ENCODE measurements around the gene EEF1AKMT3.
A peak's percentile ranks its signal among the peaks of the same experiment; 100 is the strongest.

The EEF1AKMT3 gene

DNA sequence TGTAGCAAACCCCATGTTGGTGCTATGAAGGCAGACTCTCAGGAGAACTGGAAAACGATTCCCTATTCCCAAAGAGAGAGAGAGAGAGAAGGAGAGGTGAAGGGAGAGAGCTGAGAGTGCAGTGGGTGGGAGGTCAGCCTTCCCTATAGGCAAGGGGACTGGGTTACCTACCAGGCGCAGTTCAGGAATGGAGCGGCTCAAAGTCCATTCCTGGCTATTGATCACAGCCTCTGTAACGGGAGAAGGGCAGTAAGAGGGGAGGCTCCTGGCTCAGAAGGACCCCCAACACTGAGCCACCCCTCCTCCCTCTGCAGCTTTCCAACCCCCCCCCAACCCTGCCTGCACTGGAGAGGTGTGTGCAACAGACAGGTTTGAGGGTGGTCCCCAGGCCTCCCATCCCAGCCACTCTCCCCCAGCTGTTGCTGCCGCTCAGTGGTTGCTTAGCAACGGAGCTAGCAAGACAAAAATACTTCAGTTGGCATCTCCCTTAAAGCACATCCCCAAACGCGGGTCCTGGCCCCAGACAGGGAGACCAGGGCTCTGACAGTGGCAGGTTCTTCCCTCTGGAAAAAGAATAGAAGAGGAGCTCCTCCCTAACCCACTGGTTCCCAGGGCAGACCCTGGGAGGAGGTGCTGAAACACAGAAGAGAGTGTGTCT, 37.1 kb upstream of the EEF1AKMT3 start:
- DNase-seq (ENCODE audit: low read depth in 2 of 2), result no peak

DNA sequence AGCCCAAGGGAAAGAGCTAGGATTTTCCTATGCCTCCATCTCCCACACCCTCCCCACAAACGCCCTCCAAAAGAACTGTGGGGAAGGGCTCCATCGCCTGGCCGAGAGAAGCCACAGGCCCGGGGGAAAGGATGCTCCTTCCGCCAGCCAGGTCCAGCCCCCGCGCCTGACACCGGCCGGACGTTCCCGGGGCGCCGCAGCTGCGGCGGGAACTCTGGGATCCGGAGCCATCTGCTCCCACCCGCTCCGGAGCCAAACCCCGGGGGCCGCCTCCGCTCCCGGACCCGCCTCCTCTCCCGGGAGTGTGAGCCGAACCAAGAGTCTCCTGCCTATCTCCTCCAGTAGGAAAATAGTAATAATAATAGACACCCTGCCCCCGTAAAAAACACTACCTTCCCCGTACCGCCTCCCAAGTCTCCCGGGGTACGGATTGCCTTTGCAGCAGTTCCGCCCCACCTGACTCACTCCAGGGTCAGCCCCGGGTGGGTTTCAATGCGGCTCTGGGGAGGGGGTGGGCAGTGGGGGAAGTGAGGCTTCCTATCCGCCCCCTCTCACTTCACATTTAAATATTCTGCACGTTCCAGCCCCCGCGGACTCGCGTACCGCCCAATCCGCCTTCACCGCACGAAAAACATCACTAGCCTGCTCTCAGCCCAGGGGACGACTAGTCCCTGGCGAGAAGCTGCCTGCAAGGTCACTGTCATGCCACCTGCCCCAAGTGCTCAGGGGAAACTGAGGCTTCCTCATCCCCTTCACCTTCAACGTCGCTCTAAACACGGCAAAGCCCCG, 36.3 kb upstream of the EEF1AKMT3 start:
- no peak for DNase-seq (ENCODE audit: low read depth in 2 of 2)

DNA sequence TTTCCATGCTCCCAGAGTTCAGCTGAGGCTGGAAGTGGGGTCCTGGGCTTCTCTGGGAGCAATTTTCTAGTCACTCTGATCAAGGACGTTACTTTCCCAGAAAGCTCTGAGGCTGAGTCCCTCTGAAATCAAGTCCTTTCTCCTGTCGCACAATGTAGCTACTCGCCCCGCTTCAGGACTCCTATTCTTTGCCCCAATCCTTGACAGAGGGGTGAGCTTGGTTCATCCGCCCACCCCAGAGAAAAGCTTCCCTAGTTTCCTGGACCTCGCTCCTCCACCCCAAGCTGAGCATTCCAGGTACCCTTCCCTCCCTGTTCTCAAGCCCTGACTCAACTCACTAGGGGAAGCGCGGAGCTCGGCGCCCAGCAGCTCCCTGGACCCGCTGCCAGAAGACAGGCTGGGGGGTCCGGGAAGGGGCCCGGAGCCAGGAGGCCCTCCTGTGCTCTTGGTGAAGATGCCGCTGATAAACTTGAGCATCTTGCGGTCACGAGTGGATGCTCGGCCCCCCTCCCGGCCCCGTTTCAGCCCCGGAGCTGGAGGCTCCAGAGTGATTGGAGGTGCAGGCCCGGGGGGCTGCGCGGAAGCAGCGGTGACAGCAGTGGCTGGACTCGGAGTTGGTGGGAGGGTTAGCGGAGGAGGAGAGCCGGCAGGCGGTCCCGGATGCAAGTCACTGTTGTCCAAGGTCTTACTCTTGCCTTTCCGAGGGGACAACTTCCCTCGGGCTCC, 35.5 kb upstream of the EEF1AKMT3 start:
- DNase-seq (ENCODE audit: low read depth in 2 of 2), result no peak

DNA sequence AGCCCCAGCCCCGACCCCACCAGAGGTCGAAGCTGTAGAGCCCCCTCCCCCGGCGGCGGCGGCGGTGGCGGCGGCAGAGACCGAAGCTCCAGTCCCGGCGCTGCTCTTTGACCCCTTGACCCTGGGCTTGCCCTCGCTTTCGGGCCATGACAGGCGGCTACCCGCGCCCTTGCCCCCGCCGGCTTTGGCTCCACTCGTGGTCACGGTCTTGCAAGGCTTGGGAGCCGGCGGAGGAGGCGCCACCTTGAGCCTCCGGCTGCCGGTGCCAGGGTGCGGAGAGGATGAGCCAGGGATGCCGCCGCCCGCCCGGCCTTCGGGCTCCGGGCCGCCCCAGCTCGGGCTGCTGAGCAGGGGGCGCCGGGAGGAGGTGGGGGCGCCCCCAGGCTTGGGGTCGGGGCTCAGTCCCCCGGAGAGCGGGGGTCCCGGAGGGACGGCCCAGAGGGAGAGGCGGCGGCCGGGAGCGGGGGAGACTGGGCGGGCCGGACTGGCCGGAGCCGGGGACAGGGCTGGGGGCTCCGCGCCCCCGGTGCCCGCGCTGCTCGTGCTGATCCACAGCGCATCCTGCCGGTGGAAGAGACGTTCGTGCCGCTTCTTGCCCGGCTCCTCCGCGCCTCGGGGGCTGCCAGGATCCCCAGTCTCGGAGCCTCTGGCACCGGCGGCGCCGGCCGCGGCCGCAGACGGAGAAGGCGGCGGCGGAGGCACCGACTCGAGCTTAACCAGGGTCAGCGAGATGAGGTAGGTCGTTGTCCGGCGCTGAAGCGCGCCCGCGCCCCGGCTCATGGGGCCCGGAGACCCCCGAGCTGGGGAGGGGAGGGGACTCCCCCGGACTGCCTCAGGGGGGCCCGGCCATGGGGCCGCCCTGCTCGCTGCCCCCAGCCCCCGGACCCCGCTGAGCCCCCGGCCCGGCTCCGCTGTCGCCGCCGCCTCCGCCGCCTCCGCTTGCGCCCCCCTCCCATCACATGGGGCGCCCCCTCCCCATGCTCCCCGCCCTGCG, 34.6 kb upstream of the EEF1AKMT3 start:
- no peak for DNase-seq (ENCODE audit: low read depth in 2 of 2)

DNA sequence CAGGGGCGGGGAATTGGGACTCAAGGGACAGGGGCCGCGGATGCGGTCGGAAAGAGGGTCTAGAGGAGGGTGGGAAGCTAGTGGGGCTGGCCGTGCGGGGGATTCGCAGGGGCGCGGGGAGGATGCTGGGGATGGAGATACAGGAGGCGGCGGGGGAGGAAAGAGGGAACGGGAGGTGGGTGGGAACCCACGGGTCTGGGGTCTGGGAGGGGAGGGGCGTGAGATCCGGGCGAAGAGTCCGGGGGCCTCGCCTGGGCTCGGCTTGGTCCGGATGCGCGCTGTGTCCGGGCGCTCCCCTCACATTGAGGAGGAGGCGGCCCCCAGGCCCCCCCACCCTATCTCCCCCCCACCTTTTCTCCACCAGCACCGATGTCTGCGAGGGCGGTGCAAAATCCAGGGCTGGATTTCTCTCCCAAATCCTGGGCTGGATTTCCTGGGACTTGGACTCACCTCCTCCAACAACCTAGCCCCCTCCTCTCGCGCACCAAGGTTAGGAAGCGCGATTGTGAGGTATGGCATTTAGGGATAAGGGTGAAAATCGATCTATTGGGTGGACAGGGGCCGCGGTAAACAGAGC, 33.7 kb upstream of the EEF1AKMT3 start, which contains the start of gene AGAP2:
TSS of gene AGAP2 (minus strand) at position 82 of the 577 bp plus-strand sequence. CDS start 496 bp downstream, outside the sequence.
- no peak for DNase-seq (ENCODE audit: low read depth in 2 of 2)

DNA sequence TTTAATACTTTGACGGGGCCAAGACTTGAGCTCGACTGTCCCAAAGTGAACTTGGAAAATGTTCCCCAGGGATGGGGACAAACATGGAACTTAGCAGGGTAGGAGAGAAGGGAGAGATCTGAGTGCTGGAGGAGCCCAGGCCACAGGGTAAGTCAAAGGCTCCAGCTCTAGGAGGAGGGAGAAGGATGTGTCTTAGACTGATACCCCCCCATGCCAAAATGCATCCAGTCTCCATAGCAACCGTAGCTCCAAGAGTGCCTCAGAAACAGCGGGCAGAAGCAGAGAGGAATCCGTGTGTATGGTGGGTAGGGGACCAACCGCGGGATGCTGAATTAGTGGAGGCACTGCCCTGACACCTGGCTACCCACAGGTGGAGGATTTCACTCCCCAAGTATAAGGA, 33.0 kb upstream of the EEF1AKMT3 start:
- no peak for DNase-seq (ENCODE audit: low read depth in 2 of 2)

DNA sequence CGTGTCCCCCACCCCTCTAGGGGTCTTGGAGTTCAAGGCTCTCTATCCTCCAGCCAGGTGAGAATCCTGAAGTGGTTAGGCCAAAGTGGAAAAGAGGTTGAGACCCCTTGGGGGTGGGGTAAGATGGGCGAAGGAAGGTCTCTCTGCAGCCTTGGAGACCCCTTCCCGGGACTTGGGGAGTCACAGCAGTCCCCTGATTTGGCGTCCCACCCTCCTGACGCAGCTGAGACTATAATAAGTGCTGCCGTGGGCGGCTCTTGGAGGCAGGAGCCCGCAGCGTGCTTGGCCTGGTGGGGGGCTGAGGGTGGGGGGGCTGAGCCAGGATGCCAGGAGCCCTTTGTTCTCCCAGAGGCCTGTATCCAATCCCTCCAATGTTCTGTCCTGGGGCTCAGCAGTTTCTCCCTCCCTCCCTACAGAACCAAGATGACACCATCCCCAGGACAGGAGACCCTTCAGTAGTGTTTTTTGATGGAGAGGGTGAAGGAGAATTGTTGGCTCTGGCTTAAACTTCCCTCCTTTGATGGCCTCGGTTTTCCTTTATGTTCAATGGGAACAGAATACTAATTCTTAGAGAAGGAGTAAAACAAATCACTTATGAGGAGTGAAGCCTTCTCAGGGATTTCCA, 32.4 kb upstream of the EEF1AKMT3 start:
- DNase-seq (ENCODE audit: low read depth in 2 of 2), result no peak

DNA sequence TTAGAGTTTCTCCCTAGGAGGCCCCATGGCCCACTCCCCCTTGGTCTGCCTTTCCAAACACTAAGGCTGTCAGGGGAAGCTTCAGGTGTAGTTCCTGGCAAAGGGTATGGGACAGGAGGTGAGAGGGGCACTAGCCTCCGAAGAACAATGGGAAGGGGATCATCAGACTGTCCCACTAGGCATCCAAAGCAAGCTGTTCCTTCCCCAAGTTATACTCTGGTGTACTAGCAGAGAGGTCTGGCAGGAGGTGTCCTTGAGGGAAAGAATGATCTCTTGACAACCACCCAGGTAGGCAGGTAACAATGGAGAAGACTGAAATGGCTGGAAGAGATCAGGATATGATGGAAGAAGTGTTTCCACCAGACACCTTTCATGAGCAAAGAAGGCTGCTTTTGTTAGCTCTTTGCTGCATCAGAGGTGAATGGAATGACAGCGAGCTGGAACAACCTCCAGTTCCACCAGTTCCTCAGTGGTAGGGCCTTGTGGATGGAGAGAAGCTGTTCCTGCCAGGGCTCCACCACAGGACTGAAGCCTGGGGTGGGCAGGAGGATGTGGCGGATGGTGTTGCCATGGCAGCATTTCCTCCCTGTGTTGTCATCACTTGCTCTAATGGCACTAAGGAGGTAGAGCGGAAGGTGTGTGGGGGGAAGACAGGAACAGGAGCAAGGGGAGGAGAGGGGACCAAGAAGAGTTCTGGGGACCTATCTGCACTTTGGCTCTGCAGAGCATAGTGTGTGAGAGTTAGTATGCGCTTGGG, 31.6 kb upstream of the EEF1AKMT3 start:
- peak; percentile 49 to 66 for DNase-seq (ENCODE audit: low read depth in 2 of 2)

DNA sequence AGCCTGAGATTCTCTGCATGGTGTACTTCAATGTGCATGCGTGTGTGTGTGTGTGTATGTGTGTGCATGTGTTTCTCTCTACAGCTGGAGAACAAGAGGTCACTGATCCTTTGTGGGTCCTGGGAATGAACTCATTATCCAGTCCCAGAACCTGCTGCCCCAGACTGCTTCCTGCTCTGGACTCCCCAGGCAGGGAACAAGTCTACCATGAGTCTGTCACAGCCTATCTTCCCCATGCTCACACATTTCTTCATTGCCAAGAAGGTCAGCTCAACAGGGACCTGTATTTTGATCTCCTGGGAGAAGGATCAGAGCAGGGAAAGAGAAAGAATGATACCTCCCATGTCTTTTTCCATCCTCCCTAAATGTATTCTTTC, 31.0 kb upstream of the EEF1AKMT3 start:
- DNase-seq (ENCODE audit: low read depth in 2 of 2), result no peak

DNA sequence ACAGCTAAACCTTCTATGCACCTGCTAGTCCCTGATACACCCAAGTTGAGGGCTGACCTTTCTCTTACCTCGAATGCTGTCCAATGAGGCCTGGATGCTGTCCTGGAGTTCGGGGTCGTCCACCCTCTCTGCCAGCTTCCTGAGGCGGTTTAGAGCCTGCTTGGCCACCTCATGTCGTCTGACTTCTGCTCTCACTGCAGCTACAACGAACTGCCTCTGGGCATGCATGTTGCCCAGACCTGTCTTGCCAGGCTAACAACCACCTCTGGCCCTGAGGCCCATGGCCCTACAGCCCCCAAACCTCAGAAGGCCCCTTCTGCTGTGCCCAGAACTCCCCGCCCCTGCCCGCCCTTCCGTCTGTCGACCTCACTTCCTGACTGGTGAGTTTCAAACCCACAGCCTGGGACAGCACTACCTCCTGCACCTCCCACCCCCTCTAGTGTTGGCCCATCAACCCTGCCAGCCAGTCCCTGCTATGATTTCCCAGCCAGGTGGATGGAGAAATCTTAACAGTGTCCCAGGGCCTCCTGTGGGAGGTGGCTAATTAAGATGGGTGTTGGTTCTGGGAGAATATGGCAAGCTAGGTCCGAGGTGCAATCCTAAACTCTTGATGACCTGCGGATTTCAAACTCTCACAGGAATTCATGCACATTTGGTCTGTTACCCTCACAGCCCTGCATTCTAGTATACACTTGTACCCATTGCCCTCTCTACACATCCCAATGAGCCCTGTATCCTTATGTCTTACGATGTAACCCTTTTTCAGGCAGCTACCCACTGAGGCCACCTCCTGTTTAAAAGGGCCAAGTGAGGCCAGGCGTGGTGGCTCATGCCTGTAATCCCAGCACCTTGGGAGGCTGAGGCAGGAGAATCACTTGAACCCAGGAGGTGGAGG, 30.3 kb upstream of the EEF1AKMT3 start:
- peak; percentile 58 to 66 for DNase-seq (ENCODE audit: low read depth in 2 of 2)

DNA sequence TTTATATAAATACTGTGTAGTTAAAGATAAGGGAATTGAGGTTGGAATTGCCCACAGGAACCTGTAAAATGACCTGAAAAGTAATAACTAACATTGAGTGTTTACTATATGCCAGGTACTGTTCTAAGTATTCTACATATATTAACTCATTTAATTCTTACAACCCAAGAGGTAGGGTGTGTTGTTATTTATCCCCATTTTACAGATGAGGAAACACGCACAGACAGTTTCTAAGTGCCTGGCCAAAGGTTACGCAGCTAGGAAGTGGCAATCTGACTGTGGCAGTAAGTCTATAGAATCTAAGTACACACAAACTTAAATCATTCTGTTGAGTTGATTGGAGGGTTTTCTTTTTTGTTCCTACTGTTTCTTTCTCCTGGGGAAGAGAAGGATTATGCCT, 28.6 kb upstream of the EEF1AKMT3 start:
- no peak for DNase-seq (ENCODE audit: low read depth in 2 of 2)

DNA sequence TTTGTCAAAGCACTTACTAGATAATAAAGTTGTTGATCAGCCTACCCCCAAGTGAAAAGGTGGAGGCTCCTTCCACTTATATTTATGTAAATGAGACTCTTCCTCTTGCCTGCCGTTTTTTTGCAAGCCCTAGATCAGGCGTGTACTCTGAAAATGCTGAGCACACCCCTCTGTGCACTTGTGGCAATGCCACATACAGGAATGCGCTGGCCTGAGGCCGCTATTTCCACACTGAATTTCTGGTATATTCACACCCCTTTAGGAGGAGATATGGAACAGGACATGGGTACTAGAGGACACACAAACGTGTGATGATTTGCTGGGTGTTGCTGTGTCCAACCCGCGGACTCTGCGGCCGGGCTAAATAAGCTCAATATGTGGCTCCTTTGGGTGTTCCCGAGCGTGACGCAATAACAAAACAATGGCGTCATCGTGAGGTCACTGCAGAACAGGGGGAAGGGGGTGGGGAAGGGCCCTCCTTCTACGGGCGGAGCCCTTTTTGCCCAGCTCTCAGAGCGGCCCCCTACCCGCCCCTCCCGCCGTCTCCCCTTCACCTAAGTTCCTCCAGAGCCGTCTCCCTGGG, 28.1 kb upstream of the EEF1AKMT3 start:
- peak in 1 of 2 donors; percentile 41 for DNase-seq (ENCODE audit: low read depth in 2 of 2)

DNA sequence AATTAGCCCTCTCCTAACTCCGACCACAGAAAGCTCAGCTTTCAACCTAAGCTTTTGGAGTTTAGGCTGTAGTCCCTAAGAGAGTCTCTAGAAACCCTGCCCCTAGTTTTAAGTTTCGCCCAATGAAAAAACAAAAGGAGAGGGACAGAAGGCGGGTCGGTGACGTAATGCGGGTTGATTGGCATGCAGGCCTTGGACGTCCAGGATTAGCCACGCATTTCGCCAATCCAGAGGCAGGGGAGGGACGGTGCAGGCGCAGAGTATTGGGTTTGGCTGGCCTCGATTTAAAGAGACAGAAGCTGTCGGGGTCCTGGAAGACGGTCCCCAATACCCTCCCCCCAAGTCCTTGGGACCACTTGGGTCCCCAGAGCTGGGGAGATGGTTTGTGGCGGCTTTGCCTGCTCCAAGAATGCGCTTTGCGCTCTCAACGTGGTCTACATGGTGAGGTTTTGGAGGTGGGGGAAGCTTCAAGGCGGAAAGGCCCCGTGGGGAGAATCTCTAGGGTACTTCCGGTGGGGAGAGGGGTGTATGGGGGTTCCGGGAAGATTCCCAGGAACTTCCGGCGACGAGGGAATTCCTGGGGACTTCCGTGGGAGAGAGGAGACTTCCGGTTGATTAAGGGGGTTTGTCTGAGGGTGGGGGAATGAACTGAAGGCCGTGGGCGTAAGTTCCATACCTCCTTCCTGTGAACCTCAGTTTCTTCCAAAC, 27.5 kb upstream of the EEF1AKMT3 start, which contains the start of gene TSPAN31:
TSS of gene TSPAN31 (plus strand) at position 263 of the 708 bp plus-strand sequence. CDS start at position 379, 116 bp downstream.
- peak; percentile 88 to 93 for DNase-seq (ENCODE audit: low read depth in 2 of 2)

DNA sequence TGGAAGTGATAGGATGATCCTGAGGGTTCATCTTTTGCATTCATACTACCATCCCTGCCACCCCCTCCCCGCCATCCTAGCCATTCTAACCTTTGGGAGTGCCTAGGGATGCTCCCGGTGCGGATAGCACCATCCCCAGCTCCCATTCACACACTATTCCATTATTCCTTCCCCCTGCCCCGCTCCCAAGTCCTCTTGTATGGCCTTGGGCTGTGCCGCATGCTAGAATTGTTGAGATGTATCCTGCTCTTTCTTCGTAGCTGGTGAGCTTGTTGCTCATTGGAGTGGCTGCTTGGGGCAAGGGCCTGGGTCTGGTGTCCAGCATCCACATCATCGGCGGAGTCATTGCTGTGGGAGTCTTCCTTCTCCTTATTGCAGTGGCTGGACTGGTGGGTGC, 26.9 kb upstream of the EEF1AKMT3 start:
- DNase-seq (ENCODE audit: low read depth in 2 of 2), result no peak

DNA sequence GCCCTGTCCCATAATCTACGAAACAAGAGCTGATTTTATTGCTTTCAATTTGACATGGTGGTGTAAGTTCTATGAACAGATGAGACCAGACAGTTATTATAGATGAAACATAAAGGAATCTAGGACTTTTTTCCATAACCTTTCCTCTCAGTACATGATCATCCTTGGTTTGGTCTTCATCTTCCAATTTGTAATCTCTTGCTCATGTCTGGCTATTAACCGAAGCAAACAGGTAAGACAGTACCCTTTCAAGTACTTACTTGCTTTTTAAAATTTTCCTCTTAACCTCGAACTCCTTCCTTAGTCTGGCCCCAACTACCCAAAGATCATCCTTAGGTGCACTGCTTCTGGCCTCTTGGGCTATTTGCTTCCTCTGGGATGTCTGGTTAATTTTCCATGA, 26.4 kb upstream of the EEF1AKMT3 start:
- no peak for DNase-seq (ENCODE audit: low read depth in 2 of 2)

DNA sequence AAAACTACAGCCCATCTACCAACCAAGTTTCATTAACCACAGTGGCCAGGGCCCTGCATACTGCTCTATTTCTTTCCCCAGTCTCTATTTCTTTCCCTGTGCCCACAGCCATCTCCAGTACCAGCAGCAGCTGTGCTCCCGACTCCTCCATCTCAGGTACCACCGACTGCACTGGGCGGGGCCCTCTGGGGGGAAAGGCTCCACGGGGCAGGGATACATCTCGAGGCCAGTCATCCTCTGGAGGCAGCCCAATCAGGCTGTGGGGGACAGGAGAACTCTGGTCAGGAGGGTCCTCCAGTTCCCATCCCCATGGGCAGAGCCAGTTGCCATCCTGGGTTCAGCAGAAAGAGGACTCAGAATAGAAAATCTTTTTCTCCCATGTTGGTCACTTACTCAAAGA, 23.4 kb upstream of the EEF1AKMT3 start:
- DNase-seq (ENCODE audit: low read depth in 2 of 2), result no peak

DNA sequence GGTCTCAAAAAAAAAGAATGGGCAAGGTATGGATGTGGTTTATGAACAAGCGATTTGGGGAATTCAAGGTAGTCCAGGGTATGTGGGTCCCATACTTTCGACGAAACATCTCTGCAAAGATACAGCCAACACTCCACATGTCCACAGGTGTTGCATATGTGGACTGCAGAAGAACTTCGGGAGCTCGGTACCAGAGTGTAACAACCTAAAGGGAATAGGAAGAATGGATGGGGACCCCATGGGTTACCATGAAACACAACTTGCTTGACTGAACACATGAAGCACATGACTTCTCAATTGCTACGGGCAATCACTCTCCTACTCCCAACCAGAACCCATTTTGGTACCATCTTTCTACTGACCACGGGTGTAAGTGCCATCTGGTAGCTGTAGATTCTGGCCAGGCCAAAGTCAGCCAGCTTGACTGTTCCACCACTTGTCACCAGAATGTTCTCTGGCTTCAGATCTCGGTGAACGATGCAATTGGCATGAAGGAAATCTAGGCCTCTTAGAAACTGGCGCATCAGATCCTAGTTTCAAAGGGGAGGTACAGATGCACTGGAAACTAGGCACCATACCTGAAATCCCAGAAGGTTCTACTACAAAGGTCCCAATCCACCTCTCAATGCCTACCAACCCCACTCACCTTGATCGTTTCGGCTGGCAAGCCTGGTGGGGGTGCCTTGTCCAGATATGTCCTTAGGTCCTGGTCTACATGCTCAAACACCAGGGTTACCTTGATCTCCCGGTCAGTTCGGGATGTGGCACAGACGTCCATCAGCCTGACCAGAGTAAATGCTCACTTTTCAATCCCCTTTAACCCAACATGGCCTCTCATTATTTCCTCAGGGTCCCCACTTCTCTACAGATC, 21.6 kb upstream of the EEF1AKMT3 start:
- no peak for DNase-seq (ENCODE audit: low read depth in 2 of 2)
